Upper lobe of left lung (tissue), 6 donors: ENCODE data around the gene CDV3. TPM values are rescaled to one million over a fixed set of nuclear protein-coding genes. Genes with fewer than 3 reads are reported as not detected.

Experiments
- ATAC-seq, 2 donors: fragments of 200-7000 bp; cut with Tn5 transposase; one replicate each; pipeline ENCODE4 v1.9.1; 2022; ENCODE audit warnings: mild to moderate bottlenecking in 2 of 2, moderate library complexity in 2 of 2; ENCODE audit not compliant: low FRiP score in 2 of 2
- DNase-seq, 2 donors: peaks; one replicate each; pipeline ENCODE4 v3.0.0-alpha.2; 2019 to 2020
- H3K27ac ChIP-seq, 4 donors: fragments of 200-600 bp; sonication (generic); one replicate each; pipeline ENCODE4 v1.5.1; 2016 to 2019
- H3K27me3 ChIP-seq, 4 donors: fragments of 200-600 bp; sonication (generic); one replicate each; pipeline ENCODE4 v1.5.1; 2017 to 2019
- H3K36me3 ChIP-seq, 4 donors: fragments of 200-600 bp; sonication (generic); one replicate each; pipeline ENCODE4 v1.5.1; 2016 to 2019
- H3K4me1 ChIP-seq, 4 donors: fragments of 200-600 bp; sonication (generic); one replicate each; pipeline ENCODE4 v1.5.1; 2018 to 2019
- H3K4me3 ChIP-seq, 4 donors: fragments of 200-600 bp; sonication (generic); one replicate each; pipeline ENCODE4 v1.5.1; 2017 to 2019; ENCODE audit warnings: mild to moderate bottlenecking in 2 of 4, moderate library complexity in 1 of 4
- H3K9me3 ChIP-seq, 4 donors: fragments of 200-600 bp; sonication (generic); one replicate each; pipeline ENCODE4 v1.5.1; 2018 to 2019
- EP300 ChIP-seq, 4 donors: sonication (generic); formaldehyde crosslinking; IDR thresholded peaks; one replicate each; pipeline ENCODE4 v1.5.1; 2017; ENCODE audit warnings: antibody characterized with exemption in 4 of 4, control low read depth in 2 of 4
- POLR2A ChIP-seq, 4 donors: fragments of 450-650 bp; IDR thresholded peaks; one replicate each; pipeline ENCODE4 v1.5.1; 2016 to 2017; ENCODE audit warnings: antibody characterized with exemption in 4 of 4, mild to moderate bottlenecking in 2 of 4
- POLR2AphosphoS5 ChIP-seq, 2 donors: sonication (generic); formaldehyde crosslinking; IDR thresholded peaks; one replicate each; pipeline ENCODE4 v1.5.1; 2017; ENCODE audit warnings: antibody characterized with exemption in 2 of 2
- whole genome bisulfite sequencing, 2 donors: methylation state at CpG; one replicate each; pipeline ENCODE4 v1.1.5; 2017 to 2018; 5-methylcytosine and 5-hydroxymethylcytosine counted together
- total RNA-seq, 6 donors: library from RNA; depleted of rRNA in 4 of 6; stranded (reverse); fragments of >200 nt in 4 of 6; gene quantifications; one replicate each; pipeline versions ENCODE4 v1.1.0 to v1.2.1, GENCODE V29; 2016 to 2021
- TF ChIP-seq, protein P1 (sequence below), 6 experiments: fragments of 450-650 bp in 4 of 6; fragments of 200-600 bp in 2 of 6; sonication (generic) in 2 of 6; IDR thresholded peaks; one replicate each; pipeline ENCODE4 v1.5.1; 2016 to 2019; ENCODE audit warnings: antibody characterized with exemption in 6 of 6
- donor health status: DM: no; HTN: no; CAD: no; lungs with moderate emphysema.
- donor health status: DM: no; HTN: yes; CAD: no; lungs with severe emphysema.

Gene CDV3
- total RNA-seq, 6 donors from 2014 or later, result 58.3 to 181 (median 161) TPM

DNA sequence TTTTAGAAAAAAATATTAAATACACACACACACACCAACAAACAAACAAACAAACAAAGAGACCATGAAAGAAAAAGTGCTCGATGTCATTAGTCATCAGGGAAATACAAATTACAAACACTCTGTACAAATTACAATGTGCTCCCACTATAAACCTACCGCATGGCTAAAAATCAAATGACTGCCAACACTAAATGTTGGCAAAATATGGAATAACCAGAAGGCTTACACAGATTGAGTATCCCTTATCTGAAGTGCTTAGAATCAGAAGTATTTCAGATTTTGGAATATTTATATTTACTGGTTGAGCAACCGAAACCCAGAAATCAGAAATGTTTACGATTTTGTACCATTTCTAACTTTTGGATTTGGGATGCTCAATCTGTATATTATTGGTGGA lies 33.4 kb downstream of the CDV3 start:
- 94 to 97% methylated on average over 4 of the region's 4 CpGs for WGBS, 2 donors
- Histone ChIP-seq H3K4me1 (no peaks in the 10 kb centered on the region), H3K4me3 (no peak overlapping the region), H3K9me3 (no peaks in the 10 kb centered on the region), H3K36me3 (peaks cover 7 to 64% (median 18%) of the 10 kb centered on the region in 4 donors), H3K27ac (no peak overlapping the region), H3K27me3 (no peaks in the 10 kb centered on the region)
- TF ChIP-seq, protein P1, sequence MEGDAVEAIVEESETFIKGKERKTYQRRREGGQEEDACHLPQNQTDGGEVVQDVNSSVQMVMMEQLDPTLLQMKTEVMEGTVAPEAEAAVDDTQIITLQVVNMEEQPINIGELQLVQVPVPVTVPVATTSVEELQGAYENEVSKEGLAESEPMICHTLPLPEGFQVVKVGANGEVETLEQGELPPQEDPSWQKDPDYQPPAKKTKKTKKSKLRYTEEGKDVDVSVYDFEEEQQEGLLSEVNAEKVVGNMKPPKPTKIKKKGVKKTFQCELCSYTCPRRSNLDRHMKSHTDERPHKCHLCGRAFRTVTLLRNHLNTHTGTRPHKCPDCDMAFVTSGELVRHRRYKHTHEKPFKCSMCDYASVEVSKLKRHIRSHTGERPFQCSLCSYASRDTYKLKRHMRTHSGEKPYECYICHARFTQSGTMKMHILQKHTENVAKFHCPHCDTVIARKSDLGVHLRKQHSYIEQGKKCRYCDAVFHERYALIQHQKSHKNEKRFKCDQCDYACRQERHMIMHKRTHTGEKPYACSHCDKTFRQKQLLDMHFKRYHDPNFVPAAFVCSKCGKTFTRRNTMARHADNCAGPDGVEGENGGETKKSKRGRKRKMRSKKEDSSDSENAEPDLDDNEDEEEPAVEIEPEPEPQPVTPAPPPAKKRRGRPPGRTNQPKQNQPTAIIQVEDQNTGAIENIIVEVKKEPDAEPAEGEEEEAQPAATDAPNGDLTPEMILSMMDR (IDR thresholded peaks at IDR 0.05), result no peak
- TF ChIP-seq EP300 (IDR thresholded peaks at IDR 0.05) (no peak), POLR2AphosphoS5 (IDR thresholded peaks at IDR 0.05) (no peak), POLR2A (IDR thresholded peaks at IDR 0.05) (no peak)
- no peak for ATAC-seq
- DNase-seq, result no peak

DNA sequence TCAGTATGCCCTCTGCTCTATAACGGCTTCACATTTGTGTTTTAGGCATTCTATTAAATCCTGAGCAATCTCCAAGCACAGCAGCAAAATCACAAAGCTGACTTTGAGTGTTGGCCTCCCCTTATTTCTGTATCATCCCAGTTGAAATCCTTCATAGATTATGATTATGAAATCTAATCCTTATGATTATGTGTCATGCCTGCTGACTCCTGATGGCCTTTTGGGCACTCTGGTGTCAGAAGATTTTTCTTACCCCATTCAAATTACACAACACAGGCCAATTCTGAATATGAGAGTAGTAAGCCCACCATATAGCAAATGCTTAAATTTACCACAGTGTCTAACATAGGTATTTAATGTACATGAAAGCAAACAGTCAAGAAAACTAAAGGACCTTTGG lies 34.3 kb downstream of the CDV3 start:
- ATAC-seq, result no peak
- DNase-seq, result no peak
- TF ChIP-seq POLR2AphosphoS5 (IDR thresholded peaks at IDR 0.05), result no peak
- no peak for TF ChIP-seq EP300 (IDR thresholded peaks at IDR 0.05)
- TF ChIP-seq, protein P1 (IDR thresholded peaks at IDR 0.05), result no peak
- no peak for TF ChIP-seq POLR2A (IDR thresholded peaks at IDR 0.05)
- Histone ChIP-seq H3K27ac (no peak overlapping the region), H3K4me3 (no peak overlapping the region), H3K36me3 (peaks cover 7 to 73% (median 22%) of the 10 kb centered on the region in 4 donors), H3K27me3 (no peaks in the 10 kb centered on the region), H3K9me3 (no peaks in the 10 kb centered on the region), H3K4me1 (no peaks in the 10 kb centered on the region)
- 97% methylated on average over 1 of the region's 1 CpG for WGBS, 2 donors

DNA sequence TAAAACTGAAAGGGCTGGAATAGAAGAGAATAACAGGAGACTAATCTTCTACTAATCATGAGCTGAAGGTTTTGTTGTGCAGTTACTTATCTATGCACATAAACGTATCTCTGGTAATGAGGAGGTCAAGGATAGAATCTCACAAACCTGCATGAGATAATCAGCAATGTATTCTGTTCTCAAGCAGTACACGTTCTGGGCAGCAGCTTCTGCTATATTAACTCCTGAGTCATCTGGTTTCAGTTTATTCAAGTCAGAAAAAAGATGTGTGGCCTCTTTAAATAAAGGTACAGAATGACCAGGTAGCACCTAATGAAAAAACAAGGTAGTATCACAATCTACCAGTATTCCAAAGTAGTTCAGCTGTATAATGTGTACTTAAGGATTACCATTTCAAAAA lies 34.9 kb downstream of the CDV3 start:
- DNase-seq (no peak), ATAC-seq (no peak)
- H3K9me3 ChIP-seq, result no peaks in the 10 kb centered on the region
- peaks cover 7 to 73% (median 22%) of the 10 kb centered on the region in 4 donors for H3K36me3 ChIP-seq
- TF ChIP-seq EP300 (IDR thresholded peaks at IDR 0.05) (no peak), POLR2AphosphoS5 (IDR thresholded peaks at IDR 0.05) (no peak), POLR2A (IDR thresholded peaks at IDR 0.05) (no peak)
- TF ChIP-seq, protein P1 (IDR thresholded peaks at IDR 0.05), result no peak
- H3K4me3 ChIP-seq, result no peak overlapping the region
- no peaks in the 10 kb centered on the region for H3K27me3 ChIP-seq
- no peak overlapping the region for H3K27ac ChIP-seq
- no peaks in the 10 kb centered on the region for H3K4me1 ChIP-seq
- 74 to 81% methylated on average over 2 of the region's 2 CpGs for WGBS, 2 donors

DNA sequence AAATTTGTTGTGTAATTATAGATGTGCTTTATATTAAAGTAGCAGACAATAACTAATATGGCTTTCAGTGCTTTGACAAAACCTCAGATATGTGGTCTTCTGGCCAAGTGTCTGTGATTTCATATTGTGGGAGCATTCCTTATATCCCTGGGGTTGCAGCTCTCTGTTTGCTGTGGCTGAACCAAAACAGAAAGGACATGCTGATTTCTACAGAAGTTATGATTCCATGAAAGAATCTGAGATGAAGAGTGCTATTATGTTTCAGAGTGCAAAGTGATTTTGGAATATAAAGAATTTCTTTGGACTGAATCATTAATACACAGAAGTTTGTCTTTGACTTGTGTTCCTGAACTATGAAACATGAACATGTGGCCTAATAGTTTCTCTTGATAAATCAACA lies 36.5 kb downstream of the CDV3 start:
- H3K36me3 ChIP-seq, result peaks cover 7 to 82% (median 22%) of the 10 kb centered on the region in 4 donors
- no peaks in the 10 kb centered on the region for H3K4me1 ChIP-seq
- no peaks in the 10 kb centered on the region for H3K9me3 ChIP-seq
- ATAC-seq (no peak), DNase-seq (no peak)
- H3K27me3 ChIP-seq, result no peaks in the 10 kb centered on the region
- no peak for TF ChIP-seq EP300 (IDR thresholded peaks at IDR 0.05)
- TF ChIP-seq, protein P1 (IDR thresholded peaks at IDR 0.05), result no peak
- no peak for TF ChIP-seq POLR2AphosphoS5 (IDR thresholded peaks at IDR 0.05)
- TF ChIP-seq POLR2A (IDR thresholded peaks at IDR 0.05), result no peak
- H3K4me3 ChIP-seq, result no peak overlapping the region
- H3K27ac ChIP-seq, result no peak overlapping the region

DNA sequence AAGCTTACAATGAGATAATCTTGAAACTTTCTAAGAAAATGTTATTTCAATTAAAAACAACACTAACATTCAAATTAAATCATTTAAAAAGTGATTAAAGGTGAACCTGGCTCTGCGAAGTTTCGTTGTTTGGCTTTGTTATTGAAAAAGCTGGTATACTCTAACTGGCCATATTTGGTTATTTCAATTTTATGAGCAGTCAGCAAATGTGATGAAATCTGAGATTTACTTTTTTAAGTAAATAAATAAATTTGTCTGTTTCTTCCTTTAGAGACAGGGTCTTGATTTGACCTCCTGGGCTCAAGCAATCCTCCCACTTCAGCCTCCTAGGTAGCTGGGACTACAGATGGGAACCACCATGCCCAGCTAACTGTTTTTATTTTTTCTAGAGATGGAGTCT lies 38.0 kb downstream of the CDV3 start:
- ATAC-seq, result no peak
- Histone ChIP-seq H3K4me3 (no peak overlapping the region), H3K9me3 (no peaks in the 10 kb centered on the region), H3K27me3 (no peaks in the 10 kb centered on the region), H3K36me3 (peaks cover 7 to 87% (median 28%) of the 10 kb centered on the region in 4 donors), H3K4me1 (no peaks in the 10 kb centered on the region), H3K27ac (no peak overlapping the region)
- 97 to 100% methylated on average over 2 of the region's 2 CpGs for WGBS, 2 donors
- DNase-seq, result no peak
- no peak for TF ChIP-seq POLR2A (IDR thresholded peaks at IDR 0.05)
- no peak for TF ChIP-seq POLR2AphosphoS5 (IDR thresholded peaks at IDR 0.05)
- TF ChIP-seq, protein P1 (IDR thresholded peaks at IDR 0.05), result no peak
- TF ChIP-seq EP300 (IDR thresholded peaks at IDR 0.05), result no peak
